ENCODE data around the gene ZIM2. TPM values are rescaled to one million over a fixed set of nuclear protein-coding genes. Genes with fewer than 3 reads are reported as not detected.

The ZIM2 gene
- total and polyA plus RNA-seq, 4 donors = 0.08 to 1.6 (median 0.12) TPM; not detected in 1

GRCh38 chr19:56765137-56765536 is 75.4 kb downstream of the ZIM2 start:
- Histone ChIP-seq H3K9ac (ENCODE audit: insufficient read depth in 1 of 2, low read length in 2 of 2) (peak overlapping the region; percentile 5 to 63), H3K4me1 (ENCODE audit: control insufficient read depth in 5 of 5, insufficient read depth in 5 of 5, low read length in 5 of 5) (peaks cover 0 to 7% (median 5%) of the 10 kb centered on the region in 5 donors), H3K27me3 (ENCODE audit: control insufficient read depth in 3 of 3, insufficient read depth in 3 of 3, low read length in 2 of 3) (no peaks in the 10 kb centered on the region), H3K9me3 (ENCODE audit: control insufficient read depth in 4 of 4, insufficient read depth in 3 of 4, low read length in 3 of 4) (peaks cover 0 to 22% (median 0%) of the 10 kb centered on the region in 4 donors), H3K4me3 (peak overlapping the region; percentile 64), H3K27ac (ENCODE audit: low read depth in 1 of 2, low read length in 1 of 2) (no peak overlapping the region), H3K36me3 (ENCODE audit: control insufficient read depth in 4 of 4, insufficient read depth in 4 of 4, low read length in 4 of 4) (no peaks in the 10 kb centered on the region)
- no peak for TF ChIP-seq CTCF (IDR thresholded peaks at IDR 0.05; ENCODE audit: control extremely low read depth, extremely low read depth)
- WGBS, 2 donors = 2 to 3% methylated on average over 28 of the region's 28 CpGs
- no peak for ATAC-seq (ENCODE audit: insufficient read depth, low FRiP score)
- DNase-seq = peak; percentile 81 to 84 (median 83)

- Histone ChIP-seq H3K9ac (ENCODE audit: insufficient read depth in 1 of 2, low read length in 2 of 2) (no peak overlapping the region), H3K9me3 (ENCODE audit: control insufficient read depth in 4 of 4, insufficient read depth in 3 of 4, low read length in 3 of 4) (peaks cover 0 to 25% (median 0%) of the 10 kb centered on the region in 4 donors), H3K27me3 (ENCODE audit: control insufficient read depth in 3 of 3, insufficient read depth in 3 of 3, low read length in 2 of 3) (no peaks in the 10 kb centered on the region), H3K27ac (ENCODE audit: low read depth in 1 of 2, low read length in 1 of 2) (no peak overlapping the region), H3K4me1 (ENCODE audit: control insufficient read depth in 5 of 5, insufficient read depth in 5 of 5, low read length in 5 of 5) (peaks cover 0 to 7% (median 5%) of the 10 kb centered on the region in 5 donors), H3K36me3 (ENCODE audit: control insufficient read depth in 4 of 4, insufficient read depth in 4 of 4, low read length in 4 of 4) (no peaks in the 10 kb centered on the region), H3K4me3 (no peak overlapping the region)
- TF ChIP-seq CTCF (IDR thresholded peaks at IDR 0.05; ENCODE audit: control extremely low read depth, extremely low read depth) = no peak
- WGBS, 2 donors = 65 to 75% methylated on average over 1 of the region's 1 CpG
- no peak for ATAC-seq (ENCODE audit: insufficient read depth, low FRiP score)
- no peak for DNase-seq
These were observed 76.3 kb downstream of the ZIM2 start for GRCh38 chr19:56764196-56764695.

GRCh38 chr19:56760842-56761241 is 79.7 kb downstream of the ZIM2 start:
- Histone ChIP-seq H3K9ac (ENCODE audit: insufficient read depth in 1 of 2, low read length in 2 of 2) (no peak overlapping the region), H3K4me3 (no peak overlapping the region), H3K36me3 (ENCODE audit: control insufficient read depth in 4 of 4, insufficient read depth in 4 of 4, low read length in 4 of 4) (no peaks in the 10 kb centered on the region), H3K4me1 (ENCODE audit: control insufficient read depth in 5 of 5, insufficient read depth in 5 of 5, low read length in 5 of 5) (peaks cover 0 to 7% (median 5%) of the 10 kb centered on the region in 5 donors), H3K9me3 (ENCODE audit: control insufficient read depth in 4 of 4, insufficient read depth in 3 of 4, low read length in 3 of 4) (peaks cover 0 to 29% (median 0%) of the 10 kb centered on the region in 4 donors), H3K27ac (ENCODE audit: low read depth in 1 of 2, low read length in 1 of 2) (no peak overlapping the region), H3K27me3 (ENCODE audit: control insufficient read depth in 3 of 3, insufficient read depth in 3 of 3, low read length in 2 of 3) (no peaks in the 10 kb centered on the region)
- DNase-seq (no peak), ATAC-seq (ENCODE audit: insufficient read depth, low FRiP score) (no peak)
- TF ChIP-seq CTCF (IDR thresholded peaks at IDR 0.05; ENCODE audit: control extremely low read depth, extremely low read depth) = no peak
- WGBS, 2 donors = 93 to 94% methylated on average over 10 of the region's 10 CpGs

GRCh38 chr19:56759531-56759930 is 81.0 kb downstream of the ZIM2 start:
- H3K9ac ChIP-seq (ENCODE audit: insufficient read depth in 1 of 2, low read length in 2 of 2) = no peak overlapping the region
- no peak overlapping the region for H3K4me3 ChIP-seq
- WGBS, 2 donors = 71 to 82% methylated on average over 8 of the region's 8 CpGs
- no peaks in the 10 kb centered on the region for H3K4me1 ChIP-seq (ENCODE audit: control insufficient read depth in 5 of 5, insufficient read depth in 5 of 5, low read length in 5 of 5)
- peaks cover 0 to 17% (median 0%) of the 10 kb centered on the region in 4 donors for H3K9me3 ChIP-seq (ENCODE audit: control insufficient read depth in 4 of 4, insufficient read depth in 3 of 4, low read length in 3 of 4)
- no peaks in the 10 kb centered on the region for H3K36me3 ChIP-seq (ENCODE audit: control insufficient read depth in 4 of 4, insufficient read depth in 4 of 4, low read length in 4 of 4)
- H3K27ac ChIP-seq (ENCODE audit: low read depth in 1 of 2, low read length in 1 of 2) = no peak overlapping the region
- ATAC-seq (ENCODE audit: insufficient read depth, low FRiP score) (no peak), DNase-seq (no peak)
- no peak for TF ChIP-seq CTCF (IDR thresholded peaks at IDR 0.05; ENCODE audit: control extremely low read depth, extremely low read depth)
- no peaks in the 10 kb centered on the region for H3K27me3 ChIP-seq (ENCODE audit: control insufficient read depth in 3 of 3, insufficient read depth in 3 of 3, low read length in 2 of 3)
